Measurements from ENCODE around the gene NBPF4. TPM values are rescaled to one million over a fixed set of nuclear protein-coding genes. Genes with fewer than 3 reads are reported as not detected.

Gene NBPF4
- total and polyA plus RNA-seq, 10 of the 15 experiments (the other 5 are each of a cell fraction or from before 2014, with no cell fraction given), result not detected

DNA sequence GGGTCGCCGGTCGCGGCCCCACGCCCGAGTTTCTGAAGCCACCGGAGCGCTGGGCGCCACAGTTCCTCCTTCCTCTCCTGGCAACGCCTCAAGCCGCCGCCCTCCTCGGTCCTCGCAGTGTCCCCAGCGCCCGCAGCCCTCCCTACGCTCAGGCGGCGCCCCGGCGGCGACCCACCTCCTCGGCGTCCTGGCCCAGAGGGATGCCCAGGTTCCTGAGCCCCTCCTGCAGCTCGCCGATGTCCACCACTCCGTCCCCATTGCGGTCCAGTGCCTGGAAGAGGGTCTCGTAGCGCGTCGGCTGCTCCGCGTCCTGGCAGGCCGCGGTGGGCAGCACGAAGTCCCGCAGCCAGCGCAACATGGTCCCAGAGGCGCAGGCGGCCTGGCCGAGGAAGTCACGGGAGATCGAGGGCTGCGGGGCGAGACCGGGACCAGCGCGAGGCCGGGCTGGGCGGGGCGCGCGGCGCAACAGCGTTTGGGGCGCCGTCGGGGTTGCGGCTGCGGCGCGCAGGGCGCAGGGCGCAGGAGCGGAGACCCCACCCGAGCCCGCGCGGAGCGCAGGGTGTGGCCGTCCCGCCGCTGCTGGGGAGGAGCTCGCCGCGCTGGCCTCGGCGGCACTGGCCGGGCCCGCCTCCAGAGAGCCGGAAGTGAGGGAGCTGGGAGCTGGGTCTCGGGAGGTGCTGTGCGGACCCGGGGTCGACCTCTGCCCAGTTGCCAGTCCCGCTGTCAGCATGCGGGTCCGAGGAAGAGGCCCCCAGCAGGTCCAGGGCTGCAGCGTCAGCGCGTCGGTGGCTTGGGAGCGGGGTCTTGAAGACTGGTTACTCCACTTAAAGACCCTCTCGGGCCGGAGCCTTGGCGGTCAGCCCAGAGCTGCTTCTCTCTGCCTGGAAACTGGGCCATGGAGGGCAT lies 43.8 kb downstream of the NBPF4 start, which contains the start of gene SLC25A24:
Gene SLC25A24 (minus strand): TSS at position 563 of the 906 bp plus-strand sequence. CDS start 205 bp downstream, at position 358.
- peak within 1 kb of the TSS; percentile 50 for H3K9ac ChIP-seq (ENCODE audit: control insufficient read depth, insufficient read depth, low read length)
- peaks cover 0 to 7% of the 10 kb centered on the region in 2 experiments; a peak in 2 of 4 replicates for H3K27me3 ChIP-seq (replicated peaks in 1 of 2; ENCODE audit: control insufficient read depth in 2 of 2, insufficient read depth in 2 of 2, low read length in 1 of 2)
- no peaks in the 10 kb centered on the region for H3K36me3 ChIP-seq (ENCODE audit: control insufficient read depth in 2 of 2, insufficient read depth in 2 of 2, low read length in 1 of 2)
- intact Hi-C loops (cut with micrococcal nuclease; ENCODE audit: unreplicated experiment) (loop anchor here (5.0 kb wide), 1 partner anchor 418 kb away; no protein-coding TSS in a partner anchor), in situ Hi-C loops (cut with MboI) (loop anchor here (10.0 kb wide), 1 partner anchor 365 kb away; the partner anchor contains the start of gene EEIG2)
- peak; percentile 97 for ATAC-seq
- H2AFZ ChIP-seq (ENCODE audit: control insufficient read depth, low read depth, low read length), result peak within 1 kb of the TSS; percentile 55
- FAIRE-seq, result no peak
- ChIA-PET SMC1A (ENCODE audit: uncharacterized antibody, unreplicated experiment) (interaction anchor here (0.9 to 2.8 kb wide), 7 partner anchors 9 to 417 kb away, joined by 3 to 22 read pairs (median 8); no protein-coding TSS in a partner anchor), CTCF (interaction anchor here (0.5 to 3.3 kb wide), 12 partner anchors 11 to 594 kb away, joined by 3 to 21 read pairs (median 4); partner anchors contain the start of gene EEIG2), POLR2A (interaction anchor here (0.8 kb wide), 1 partner anchor 9 kb away, joined by 4 read pairs; no protein-coding TSS in a partner anchor), RAD21 (ENCODE audit: unreplicated experiment) (interaction anchor here (0.7 to 1.6 kb wide), 9 partner anchors 32 to 768 kb away, joined by 3 to 23 read pairs (median 4); no protein-coding TSS in a partner anchor)
- H3K4me3 ChIP-seq, result peak within 1 kb of the TSS; percentile 74
- no peak within 1 kb of the TSS for H3K27ac ChIP-seq (ENCODE audit: control insufficient read depth, insufficient read depth)
- peak within 1 kb of the TSS; percentile 90 for H3K4me2 ChIP-seq (ENCODE audit: control insufficient read depth, insufficient read depth)
- no peaks in the 10 kb centered on the region; the same call in 1 of the 3 replicates for H3K9me3 ChIP-seq (replicated peaks; ENCODE audit: control insufficient read depth, insufficient read depth, low read length)
- WGBS (ENCODE audit: insufficient coverage, insufficient replicate concordance, low lambda C conversion rate, missing lambda C conversion rate), result 1% methylated on average over 59 of the region's 97 CpGs
- no peak for DNase-seq (ENCODE audit: low read depth, low spot score)
- no TSS peak for BruUV-seq (replicated peaks)
- no peaks in the 10 kb centered on the region for H3K4me1 ChIP-seq (ENCODE audit: control insufficient read depth, insufficient read depth, low read length)
- no peaks in the 10 kb centered on the region for H3K79me2 ChIP-seq (ENCODE audit: control insufficient read depth, insufficient read depth, low read length)
- H4K20me1 ChIP-seq (ENCODE audit: control insufficient read depth, insufficient read depth), result no peaks in the 10 kb centered on the region
- TF ChIP-seq NR2C2 (IDR thresholded peaks at IDR 0.05; ENCODE audit: borderline replicate concordance, control insufficient read depth, insufficient read length, low read depth) (no peak), LARP7 (IDR thresholded peaks at IDR 0.05) (peak; percentile 84), CHD2 (IDR thresholded peaks at IDR 0.05; ENCODE audit: borderline replicate concordance, low read depth, low read length) (0 out of 2 replicates have a peak, but pooled peaks have one; percentile 14), NR2F1 (conservative IDR thresholded peaks at IDR 0.05) (peak; percentile 55), RCOR1 (conservative IDR thresholded peaks at IDR 0.05; ENCODE audit: low read depth, low read length) (no peak), BACH1 (IDR thresholded peaks at IDR 0.05; ENCODE audit: borderline replicate concordance) (peak; percentile 85), NFYB (IDR thresholded peaks at IDR 0.05; ENCODE audit: insufficient read depth, low read depth, low read length) (no peak), ETV6 (conservative IDR thresholded peaks at IDR 0.05 in 1 of 2, IDR thresholded peaks at IDR 0.05 in 1 of 2; ENCODE audit: borderline replicate concordance in 1 of 2, low read depth in 1 of 2) (no peak), RELA (IDR thresholded peaks at IDR 0.05; ENCODE audit: borderline replicate concordance, partially characterized antibody) (no peak), POLR2A (IDR thresholded peaks at IDR 0.05; ENCODE audit: low read depth, low read length) (peak; percentile 58), PML (IDR thresholded peaks at IDR 0.05; ENCODE audit: low read length) (no peak), EGR1 (IDR thresholded peaks at IDR 0.05; ENCODE audit: borderline replicate concordance in 1 of 2, low read depth in 2 of 2, low read length in 2 of 2) (no peak), DPF2 (IDR thresholded peaks at IDR 0.05) (peak; percentile 59; the same call in 1 of the 2 replicates), HDGF (IDR thresholded peaks at IDR 0.05) (peak; percentile 47; the same call in 1 of the 2 replicates), RB1 (IDR thresholded peaks at IDR 0.05; ENCODE audit: borderline replicate concordance) (0 out of 2 replicates have a peak, but pooled peaks have one; percentile 78)
- TF ChIP-seq, protein P1, sequence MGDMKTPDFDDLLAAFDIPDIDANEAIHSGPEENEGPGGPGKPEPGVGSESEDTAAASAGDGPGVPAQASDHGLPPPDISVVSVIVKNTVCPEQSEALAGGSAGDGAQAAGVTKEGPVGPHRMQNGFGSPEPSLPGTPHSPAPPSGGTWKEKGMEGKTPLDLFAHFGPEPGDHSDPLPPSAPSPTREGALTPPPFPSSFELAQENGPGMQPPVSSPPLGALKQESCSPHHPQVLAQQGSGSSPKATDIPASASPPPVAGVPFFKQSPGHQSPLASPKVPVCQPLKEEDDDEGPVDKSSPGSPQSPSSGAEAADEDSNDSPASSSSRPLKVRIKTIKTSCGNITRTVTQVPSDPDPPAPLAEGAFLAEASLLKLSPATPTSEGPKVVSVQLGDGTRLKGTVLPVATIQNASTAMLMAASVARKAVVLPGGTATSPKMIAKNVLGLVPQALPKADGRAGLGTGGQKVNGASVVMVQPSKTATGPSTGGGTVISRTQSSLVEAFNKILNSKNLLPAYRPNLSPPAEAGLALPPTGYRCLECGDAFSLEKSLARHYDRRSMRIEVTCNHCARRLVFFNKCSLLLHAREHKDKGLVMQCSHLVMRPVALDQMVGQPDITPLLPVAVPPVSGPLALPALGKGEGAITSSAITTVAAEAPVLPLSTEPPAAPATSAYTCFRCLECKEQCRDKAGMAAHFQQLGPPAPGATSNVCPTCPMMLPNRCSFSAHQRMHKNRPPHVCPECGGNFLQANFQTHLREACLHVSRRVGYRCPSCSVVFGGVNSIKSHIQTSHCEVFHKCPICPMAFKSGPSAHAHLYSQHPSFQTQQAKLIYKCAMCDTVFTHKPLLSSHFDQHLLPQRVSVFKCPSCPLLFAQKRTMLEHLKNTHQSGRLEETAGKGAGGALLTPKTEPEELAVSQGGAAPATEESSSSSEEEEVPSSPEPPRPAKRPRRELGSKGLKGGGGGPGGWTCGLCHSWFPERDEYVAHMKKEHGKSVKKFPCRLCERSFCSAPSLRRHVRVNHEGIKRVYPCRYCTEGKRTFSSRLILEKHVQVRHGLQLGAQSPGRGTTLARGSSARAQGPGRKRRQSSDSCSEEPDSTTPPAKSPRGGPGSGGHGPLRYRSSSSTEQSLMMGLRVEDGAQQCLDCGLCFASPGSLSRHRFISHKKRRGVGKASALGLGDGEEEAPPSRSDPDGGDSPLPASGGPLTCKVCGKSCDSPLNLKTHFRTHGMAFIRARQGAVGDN (IDR thresholded peaks at IDR 0.05), result 0 out of 2 replicates have a peak, but pooled peaks have one; percentile 34
- TF ChIP-seq, protein P2, sequence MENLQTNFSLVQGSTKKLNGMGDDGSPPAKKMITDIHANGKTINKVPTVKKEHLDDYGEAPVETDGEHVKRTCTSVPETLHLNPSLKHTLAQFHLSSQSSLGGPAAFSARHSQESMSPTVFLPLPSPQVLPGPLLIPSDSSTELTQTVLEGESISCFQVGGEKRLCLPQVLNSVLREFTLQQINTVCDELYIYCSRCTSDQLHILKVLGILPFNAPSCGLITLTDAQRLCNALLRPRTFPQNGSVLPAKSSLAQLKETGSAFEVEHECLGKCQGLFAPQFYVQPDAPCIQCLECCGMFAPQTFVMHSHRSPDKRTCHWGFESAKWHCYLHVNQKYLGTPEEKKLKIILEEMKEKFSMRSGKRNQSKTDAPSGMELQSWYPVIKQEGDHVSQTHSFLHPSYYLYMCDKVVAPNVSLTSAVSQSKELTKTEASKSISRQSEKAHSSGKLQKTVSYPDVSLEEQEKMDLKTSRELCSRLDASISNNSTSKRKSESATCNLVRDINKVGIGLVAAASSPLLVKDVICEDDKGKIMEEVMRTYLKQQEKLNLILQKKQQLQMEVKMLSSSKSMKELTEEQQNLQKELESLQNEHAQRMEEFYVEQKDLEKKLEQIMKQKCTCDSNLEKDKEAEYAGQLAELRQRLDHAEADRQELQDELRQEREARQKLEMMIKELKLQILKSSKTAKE (IDR thresholded peaks at IDR 0.05; ENCODE audit: low read depth, poor library complexity, severe bottlenecking), result no peak
